Measurements from ENCODE around the gene LARGE2. TPM values are rescaled to one million over a fixed set of nuclear protein-coding genes. Genes with fewer than 3 reads are reported as not detected.
A peak's percentile ranks its signal among the peaks of the same experiment; 100 is the strongest.

The LARGE2 gene
- total RNA-seq, 1 experiment from 2014 or later, result 108 TPM

DNA sequence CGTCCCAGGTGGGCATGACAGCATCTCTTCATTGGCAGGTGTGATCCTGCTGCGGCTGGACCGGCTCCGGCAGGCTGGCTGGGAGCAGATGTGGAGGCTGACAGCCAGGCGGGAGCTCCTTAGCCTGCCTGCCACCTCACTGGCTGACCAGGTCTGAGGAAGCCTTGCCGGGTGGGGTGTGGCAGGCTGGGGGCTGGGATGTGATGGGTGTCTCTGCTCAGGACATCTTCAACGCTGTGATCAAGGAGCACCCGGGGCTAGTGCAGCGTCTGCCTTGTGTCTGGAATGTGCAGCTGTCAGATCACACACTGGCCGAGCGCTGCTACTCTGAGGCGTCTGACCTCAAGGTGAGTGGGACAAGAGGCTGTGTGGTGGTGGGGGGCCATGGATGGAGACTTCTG is 3.5 kb downstream of the LARGE2 start:
- no peaks in the 10 kb centered on the region for H4K20me1 ChIP-seq (ENCODE audit: control insufficient read depth, insufficient read depth, insufficient read length)
- H3K4me1 ChIP-seq (ENCODE audit: insufficient read depth, low read length), result no peaks in the 10 kb centered on the region
- Mint-ChIP-seq H3K4me3 (no peak overlapping the region), H3K27ac (no peak overlapping the region), H3K27me3 (ENCODE audit: low read depth) (peaks cover 2% of the 10 kb centered on the region; the same call in 1 of the 2 replicates), H3K36me3 (ENCODE audit: insufficient read depth in 1 of 3, low read depth in 3 of 3) (peaks cover 22 to 56% (median 52%) of the 10 kb centered on the region in 3 experiments), H3K4me1 (peaks cover 16 to 20% of the 10 kb centered on the region in 2 experiments), H3K9me3 (no peaks in the 10 kb centered on the region; a peak in 1 of 5 replicates)
- H3K27me3 ChIP-seq (ENCODE audit: insufficient read depth, low read length), result no peaks in the 10 kb centered on the region; the same call in 1 of the 2 replicates
- H3K27ac ChIP-seq (ENCODE audit: insufficient read length, low read depth, low read length), result no peak overlapping the region
- no peak overlapping the region for H3K23ac ChIP-seq (ENCODE audit: insufficient read length, low read depth, low read length)
- H3K79me2 ChIP-seq (ENCODE audit: insufficient read depth, low read length), result no peaks in the 10 kb centered on the region; the same call in 1 of the 2 replicates
- H3K9me3 ChIP-seq (ENCODE audit: control insufficient read depth, low read depth, low read length), result no peaks in the 10 kb centered on the region
- no peak overlapping the region for H2BK15ac ChIP-seq (ENCODE audit: low read depth, low read length)
- no peak overlapping the region for H4K8ac ChIP-seq (replicated peaks; ENCODE audit: insufficient read length, low read depth, low read length)
- H2BK5ac ChIP-seq (ENCODE audit: insufficient read length, low read length), result no peak overlapping the region
- TF ChIP-seq, protein P1, sequence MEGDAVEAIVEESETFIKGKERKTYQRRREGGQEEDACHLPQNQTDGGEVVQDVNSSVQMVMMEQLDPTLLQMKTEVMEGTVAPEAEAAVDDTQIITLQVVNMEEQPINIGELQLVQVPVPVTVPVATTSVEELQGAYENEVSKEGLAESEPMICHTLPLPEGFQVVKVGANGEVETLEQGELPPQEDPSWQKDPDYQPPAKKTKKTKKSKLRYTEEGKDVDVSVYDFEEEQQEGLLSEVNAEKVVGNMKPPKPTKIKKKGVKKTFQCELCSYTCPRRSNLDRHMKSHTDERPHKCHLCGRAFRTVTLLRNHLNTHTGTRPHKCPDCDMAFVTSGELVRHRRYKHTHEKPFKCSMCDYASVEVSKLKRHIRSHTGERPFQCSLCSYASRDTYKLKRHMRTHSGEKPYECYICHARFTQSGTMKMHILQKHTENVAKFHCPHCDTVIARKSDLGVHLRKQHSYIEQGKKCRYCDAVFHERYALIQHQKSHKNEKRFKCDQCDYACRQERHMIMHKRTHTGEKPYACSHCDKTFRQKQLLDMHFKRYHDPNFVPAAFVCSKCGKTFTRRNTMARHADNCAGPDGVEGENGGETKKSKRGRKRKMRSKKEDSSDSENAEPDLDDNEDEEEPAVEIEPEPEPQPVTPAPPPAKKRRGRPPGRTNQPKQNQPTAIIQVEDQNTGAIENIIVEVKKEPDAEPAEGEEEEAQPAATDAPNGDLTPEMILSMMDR (conservative IDR thresholded peaks at IDR 0.05), result no peak
- peak; percentile 24 for DNase-seq
- peaks cover 5% of the 10 kb centered on the region for H3K23me2 ChIP-seq (ENCODE audit: insufficient read length, low read depth, low read length, poor library complexity, severe bottlenecking)
- H3K18ac ChIP-seq (ENCODE audit: insufficient read length, low read depth, low read length), result no peak overlapping the region
- no peak overlapping the region for H3K4me2 ChIP-seq (ENCODE audit: insufficient read depth, insufficient read length, low read length)
- no CpG with 5 or more reads among the region's 12 CpGs for WGBS (ENCODE audit: extremely low coverage, insufficient read length, low lambda C conversion rate)
- H2BK12ac ChIP-seq (ENCODE audit: insufficient read length, low read depth, low read length), result no peak overlapping the region
- no peak overlapping the region for H2AK5ac ChIP-seq (ENCODE audit: insufficient read length, low read length)
- H4K91ac ChIP-seq (ENCODE audit: insufficient read length, low read depth, low read length), result no peak overlapping the region
- H2AFZ ChIP-seq (ENCODE audit: low read length), result no peak overlapping the region
- no peak overlapping the region for H3T11ph ChIP-seq (ENCODE audit: low read length)
- H4K5ac ChIP-seq (ENCODE audit: insufficient read length, low read depth, low read length), result no peak overlapping the region
- no peak overlapping the region for H3K4ac ChIP-seq (ENCODE audit: low read depth, low read length)
- H2BK20ac ChIP-seq (ENCODE audit: low read depth, low read length, poor library complexity, severe bottlenecking), result no peak overlapping the region
- no peaks in the 10 kb centered on the region for H3K79me1 ChIP-seq (ENCODE audit: insufficient read depth, low read depth, low read length, poor library complexity, severe bottlenecking)
- H3K9ac ChIP-seq (ENCODE audit: extremely low read depth, insufficient read length, low read length), result no peak overlapping the region
- no peak overlapping the region; the same call in 1 of the 2 replicates for H3K14ac ChIP-seq (ENCODE audit: insufficient read depth, low read length)
- H2BK120ac ChIP-seq (ENCODE audit: low read depth, low read length, poor library complexity, severe bottlenecking), result no peak overlapping the region
- no peak overlapping the region for H3K56ac ChIP-seq (ENCODE audit: insufficient read length, low read depth, low read length)
